ENCODE measurements around the gene SLC44A4.

Gene SLC44A4

GRCh38 chr6:31826793-31827285, 52.0 kb downstream of the SLC44A4 start (continued):
- no peak for TF ChIP-seq ZNF292 (tag by site-specific recombination; IDR thresholded peaks at IDR 0.05; ENCODE audit: borderline replicate concordance, low read depth)
- no peak for TF ChIP-seq ZNF514 (tag by site-specific recombination; IDR thresholded peaks at IDR 0.05)
- no peak for TF ChIP-seq ZNF366 (tag by site-specific recombination; conservative IDR thresholded peaks at IDR 0.05)
- TF ChIP-seq OVOL3 (tag by site-specific recombination; IDR thresholded peaks at IDR 0.05): no peak
- peak; percentile 88 for TF ChIP-seq WT1 (tag by site-specific recombination; IDR thresholded peaks at IDR 0.05)
- no peak for TF ChIP-seq ZNF677 (tag by site-specific recombination; IDR thresholded peaks at IDR 0.05)
- no peak for TF ChIP-seq ZNF416 (tag by site-specific recombination; IDR thresholded peaks at IDR 0.05)
- TF ChIP-seq ZNF621 (tag by site-specific recombination; IDR thresholded peaks at IDR 0.05): no peak
- no peak for TF ChIP-seq ZSCAN16 (tag by site-specific recombination; IDR thresholded peaks at IDR 0.05)
- no peak for TF ChIP-seq ZNF202 (tag by site-specific recombination; IDR thresholded peaks at IDR 0.05; ENCODE audit: borderline replicate concordance)
- peak; percentile 55 for TF ChIP-seq ZNF629 (tag by site-specific recombination; IDR thresholded peaks at IDR 0.05)
- no peak for TF ChIP-seq ZFHX2 (tag by site-specific recombination; conservative IDR thresholded peaks at IDR 0.05)
- no peak for TF ChIP-seq ZNF560 (tag by site-specific recombination; IDR thresholded peaks at IDR 0.05; ENCODE audit: borderline replicate concordance)
- no peak for TF ChIP-seq ZNF473 (tag by site-specific recombination; IDR thresholded peaks at IDR 0.05)
- TF ChIP-seq ZNF16 (tag by site-specific recombination; IDR thresholded peaks at IDR 0.05; ENCODE audit: low read depth): no peak
- no peak for TF ChIP-seq ZNF155 (tag by site-specific recombination; IDR thresholded peaks at IDR 0.05)
- TF ChIP-seq, protein P1, sequence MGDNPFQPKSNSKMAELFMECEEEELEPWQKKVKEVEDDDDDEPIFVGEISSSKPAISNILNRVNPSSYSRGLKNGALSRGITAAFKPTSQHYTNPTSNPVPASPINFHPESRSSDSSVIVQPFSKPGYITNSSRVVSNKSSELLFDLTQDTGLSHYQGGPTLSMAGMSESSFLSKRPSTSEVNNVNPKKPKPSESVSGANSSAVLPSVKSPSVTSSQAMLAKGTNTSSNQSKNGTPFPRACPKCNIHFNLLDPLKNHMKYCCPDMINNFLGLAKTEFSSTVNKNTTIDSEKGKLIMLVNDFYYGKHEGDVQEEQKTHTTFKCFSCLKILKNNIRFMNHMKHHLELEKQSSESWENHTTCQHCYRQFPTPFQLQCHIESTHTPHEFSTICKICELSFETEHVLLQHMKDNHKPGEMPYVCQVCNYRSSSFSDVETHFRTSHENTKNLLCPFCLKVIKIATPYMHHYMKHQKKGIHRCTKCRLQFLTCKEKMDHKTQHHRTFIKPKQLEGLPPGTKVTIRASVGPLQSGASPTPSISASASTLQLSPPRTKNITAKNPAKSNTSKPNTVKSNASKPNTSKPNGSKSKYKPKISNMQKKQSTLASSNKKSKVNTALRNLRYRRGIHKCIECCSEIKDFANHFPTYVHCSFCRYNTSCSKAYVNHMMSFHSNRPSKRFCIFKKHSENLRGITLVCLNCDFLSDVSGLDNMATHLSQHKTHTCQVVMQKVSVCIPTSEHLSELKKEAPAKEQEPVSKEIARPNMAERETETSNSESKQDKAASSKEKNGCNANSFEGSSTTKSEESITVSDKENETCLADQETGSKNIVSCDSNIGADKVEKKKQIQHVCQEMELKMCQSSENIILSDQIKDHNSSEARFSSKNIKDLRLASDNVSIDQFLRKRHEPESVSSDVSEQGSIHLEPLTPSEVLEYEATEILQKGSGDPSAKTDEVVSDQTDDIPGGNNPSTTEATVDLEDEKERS (tag by site-specific recombination; IDR thresholded peaks at IDR 0.05): no peak
- no peak for TF ChIP-seq MEIS1 (CRISPR knock-in tag; IDR thresholded peaks at IDR 0.05; ENCODE audit: borderline replicate concordance)
- no peak for TF ChIP-seq ZNF266 (tag by site-specific recombination; IDR thresholded peaks at IDR 0.05; ENCODE audit: low read depth)
- TF ChIP-seq, protein P2, sequence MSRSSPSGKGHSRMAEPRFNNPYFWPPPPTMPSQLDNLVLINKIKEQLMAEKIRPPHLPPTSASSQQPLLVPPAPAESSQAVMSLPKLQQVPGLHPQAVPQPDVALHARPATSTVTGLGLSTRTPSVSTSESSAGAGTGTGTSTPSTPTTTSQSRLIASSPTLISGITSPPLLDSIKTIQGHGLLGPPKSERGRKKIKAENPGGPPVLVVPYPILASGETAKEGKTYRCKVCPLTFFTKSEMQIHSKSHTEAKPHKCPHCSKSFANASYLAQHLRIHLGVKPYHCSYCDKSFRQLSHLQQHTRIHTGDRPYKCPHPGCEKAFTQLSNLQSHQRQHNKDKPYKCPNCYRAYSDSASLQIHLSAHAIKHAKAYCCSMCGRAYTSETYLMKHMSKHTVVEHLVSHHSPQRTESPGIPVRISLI (tag by site-specific recombination; IDR thresholded peaks at IDR 0.05): no peak
- no peak for TF ChIP-seq ZNF830 (tag by site-specific recombination; IDR thresholded peaks at IDR 0.05; ENCODE audit: low read depth)
- TF ChIP-seq, protein P3, sequence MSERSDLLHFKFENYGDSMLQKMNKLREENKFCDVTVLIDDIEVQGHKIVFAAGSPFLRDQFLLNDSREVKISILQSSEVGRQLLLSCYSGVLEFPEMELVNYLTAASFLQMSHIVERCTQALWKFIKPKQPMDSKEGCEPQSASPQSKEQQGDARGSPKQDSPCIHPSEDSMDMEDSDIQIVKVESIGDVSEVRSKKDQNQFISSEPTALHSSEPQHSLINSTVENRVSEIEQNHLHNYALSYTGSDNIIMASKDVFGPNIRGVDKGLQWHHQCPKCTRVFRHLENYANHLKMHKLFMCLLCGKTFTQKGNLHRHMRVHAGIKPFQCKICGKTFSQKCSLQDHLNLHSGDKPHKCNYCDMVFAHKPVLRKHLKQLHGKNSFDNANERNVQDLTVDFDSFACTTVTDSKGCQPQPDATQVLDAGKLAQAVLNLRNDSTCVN (tag by site-specific recombination; optimal IDR thresholded peaks at IDR 0.05): no peak
- TF ChIP-seq ZNF747 (tag by site-specific recombination; IDR thresholded peaks at IDR 0.05): no peak
- TF ChIP-seq ZBTB44 (tag by site-specific recombination; IDR thresholded peaks at IDR 0.05): 0 out of 2 replicates have a peak, but pooled peaks have one; percentile 33
- no peak for TF ChIP-seq HOXC10 (CRISPR knock-in tag; IDR thresholded peaks at IDR 0.05)
- no peak for TF ChIP-seq ZNF214 (tag by site-specific recombination; IDR thresholded peaks at IDR 0.05; ENCODE audit: borderline replicate concordance)
- TF ChIP-seq ZNF692 (tag by site-specific recombination; IDR thresholded peaks at IDR 0.05): peak; percentile 86
- no peak for TF ChIP-seq ZNF174 (tag by site-specific recombination; IDR thresholded peaks at IDR 0.05)
- no peak for TF ChIP-seq ZNF274 (IDR thresholded peaks at IDR 0.05; ENCODE audit: low read length)
- no peak for TF ChIP-seq ZNF274 (tag by site-specific recombination; IDR thresholded peaks at IDR 0.05; ENCODE audit: borderline replicate concordance)
- TF ChIP-seq ZNF701 (tag by site-specific recombination; IDR thresholded peaks at IDR 0.05): no peak
- TF ChIP-seq, protein P4, sequence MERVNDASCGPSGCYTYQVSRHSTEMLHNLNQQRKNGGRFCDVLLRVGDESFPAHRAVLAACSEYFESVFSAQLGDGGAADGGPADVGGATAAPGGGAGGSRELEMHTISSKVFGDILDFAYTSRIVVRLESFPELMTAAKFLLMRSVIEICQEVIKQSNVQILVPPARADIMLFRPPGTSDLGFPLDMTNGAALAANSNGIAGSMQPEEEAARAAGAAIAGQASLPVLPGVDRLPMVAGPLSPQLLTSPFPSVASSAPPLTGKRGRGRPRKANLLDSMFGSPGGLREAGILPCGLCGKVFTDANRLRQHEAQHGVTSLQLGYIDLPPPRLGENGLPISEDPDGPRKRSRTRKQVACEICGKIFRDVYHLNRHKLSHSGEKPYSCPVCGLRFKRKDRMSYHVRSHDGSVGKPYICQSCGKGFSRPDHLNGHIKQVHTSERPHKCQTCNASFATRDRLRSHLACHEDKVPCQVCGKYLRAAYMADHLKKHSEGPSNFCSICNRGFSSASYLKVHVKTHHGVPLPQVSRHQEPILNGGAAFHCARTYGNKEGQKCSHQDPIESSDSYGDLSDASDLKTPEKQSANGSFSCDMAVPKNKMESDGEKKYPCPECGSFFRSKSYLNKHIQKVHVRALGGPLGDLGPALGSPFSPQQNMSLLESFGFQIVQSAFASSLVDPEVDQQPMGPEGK (tag by site-specific recombination; IDR thresholded peaks at IDR 0.05): no peak
